GM10248 (cell line): Measurements from ENCODE around the gene KLHDC2.
"Not testable (repeated sequence)": the region's sequence is repeated elsewhere in the genome, so short reads cannot be mapped to it uniquely, and the experiment has no call there.

Experiments
- CTCF ChIA-PET: fragments of 300-600 bp; sonication (Branson Sonifier 250); formaldehyde crosslinking; extraction: SDS; loops from one replicate; lab custom pipeline; 2021; ENCODE audit warnings: antibody characterized with exemption; lab: Yijun Ruan, JAX
- POLR2A ChIA-PET: fragments of 350-650 bp; sonication (Branson Sonifier 250); formaldehyde crosslinking; extraction: SDS; loops from one replicate; lab custom pipeline; 2020; ENCODE audit warnings: antibody characterized with exemption; lab: Yijun Ruan, JAX
- DNase-seq: peaks from one replicate; pipeline ENCODE4 v3.0.0; 2012; ENCODE audit errors: extremely low spot score
- TF ChIP-seq, protein P1 (sequence below): IDR thresholded peaks from 2 replicates; pipeline ENCODE4 v1.5.1; 2012; ENCODE audit warnings: mild to moderate bottlenecking, low read depth; ENCODE audit errors: extremely low read depth, missing control alignments, control extremely low read depth

KLHDC2 gene

DNA sequence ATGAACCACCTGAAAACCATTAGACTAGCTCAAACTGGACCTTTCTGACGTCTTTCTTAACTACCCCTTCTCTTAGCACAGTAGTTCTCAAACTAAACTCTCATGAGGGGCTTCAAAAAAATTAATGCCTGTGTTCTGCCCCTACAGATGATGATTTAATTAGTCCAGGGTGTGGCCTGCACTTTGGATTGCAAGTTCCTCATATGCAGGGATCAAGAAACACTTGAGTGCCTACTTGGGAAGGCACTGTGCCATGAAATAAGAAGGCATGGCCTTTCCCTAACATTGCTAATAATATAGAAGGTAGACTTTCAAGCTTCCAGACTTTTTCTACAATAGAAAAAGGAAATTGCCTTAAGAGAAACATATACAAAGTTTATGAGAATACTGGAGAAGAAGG is 22.8 kb upstream of the KLHDC2 start:
- POLR2A ChIA-PET = no interaction called here
- no peak for DNase-seq
- TF ChIP-seq, protein P1, sequence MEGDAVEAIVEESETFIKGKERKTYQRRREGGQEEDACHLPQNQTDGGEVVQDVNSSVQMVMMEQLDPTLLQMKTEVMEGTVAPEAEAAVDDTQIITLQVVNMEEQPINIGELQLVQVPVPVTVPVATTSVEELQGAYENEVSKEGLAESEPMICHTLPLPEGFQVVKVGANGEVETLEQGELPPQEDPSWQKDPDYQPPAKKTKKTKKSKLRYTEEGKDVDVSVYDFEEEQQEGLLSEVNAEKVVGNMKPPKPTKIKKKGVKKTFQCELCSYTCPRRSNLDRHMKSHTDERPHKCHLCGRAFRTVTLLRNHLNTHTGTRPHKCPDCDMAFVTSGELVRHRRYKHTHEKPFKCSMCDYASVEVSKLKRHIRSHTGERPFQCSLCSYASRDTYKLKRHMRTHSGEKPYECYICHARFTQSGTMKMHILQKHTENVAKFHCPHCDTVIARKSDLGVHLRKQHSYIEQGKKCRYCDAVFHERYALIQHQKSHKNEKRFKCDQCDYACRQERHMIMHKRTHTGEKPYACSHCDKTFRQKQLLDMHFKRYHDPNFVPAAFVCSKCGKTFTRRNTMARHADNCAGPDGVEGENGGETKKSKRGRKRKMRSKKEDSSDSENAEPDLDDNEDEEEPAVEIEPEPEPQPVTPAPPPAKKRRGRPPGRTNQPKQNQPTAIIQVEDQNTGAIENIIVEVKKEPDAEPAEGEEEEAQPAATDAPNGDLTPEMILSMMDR = no peak
- CTCF ChIA-PET = interaction anchor here (1.5 kb wide), 1 partner anchor 158 kb away, joined by 3 read pairs; no protein-coding TSS in a partner anchor

DNA sequence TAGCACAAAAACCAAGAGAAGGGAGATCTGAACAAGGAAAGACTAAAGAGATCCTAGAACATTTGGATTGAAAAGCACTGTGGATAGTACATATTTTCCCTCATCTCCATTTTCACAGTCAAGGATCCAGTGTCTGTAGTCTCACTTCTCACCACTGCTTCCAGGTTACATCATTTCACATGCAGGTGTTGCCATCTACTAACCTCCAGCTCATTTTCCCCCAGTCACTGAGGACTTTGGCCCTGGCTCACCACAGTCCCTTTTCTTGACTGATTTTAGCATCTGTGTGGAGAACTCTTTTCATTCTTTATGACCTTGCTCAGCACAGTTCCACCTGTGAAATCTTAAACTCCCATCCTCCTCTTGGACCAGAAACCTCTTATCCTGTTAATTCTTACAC is 21.5 kb upstream of the KLHDC2 start:
- DNase-seq, POLR2A ChIA-PET: not testable (repeated sequence)
- CTCF ChIA-PET = interaction anchor here (1.5 kb wide), 1 partner anchor 159 kb away, joined by 3 read pairs; no protein-coding TSS in a partner anchor

DNA sequence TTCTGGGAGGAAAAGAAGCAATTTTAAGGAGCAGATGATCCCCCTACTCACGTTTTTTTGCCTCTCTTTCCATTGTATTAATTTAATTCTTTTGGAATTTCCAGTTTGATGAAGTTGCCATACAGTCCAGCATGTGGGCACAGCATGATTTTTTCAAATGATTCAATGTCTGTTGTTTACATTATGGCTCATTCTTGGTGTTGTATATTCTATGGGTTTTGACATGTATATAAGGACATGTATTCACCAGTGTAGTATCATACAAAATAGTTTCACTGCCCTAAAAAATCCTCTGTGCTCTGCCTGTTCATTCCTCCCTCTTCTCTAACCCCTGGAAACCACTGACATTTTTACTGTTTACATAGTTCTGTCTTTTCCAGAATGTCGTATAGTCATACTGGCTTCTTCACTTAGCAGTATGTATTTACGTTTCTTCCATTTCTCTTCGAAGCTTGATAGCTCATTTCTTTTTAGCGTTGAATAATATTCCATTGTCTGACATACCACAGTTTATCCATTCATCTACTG is 13.3 kb upstream of the KLHDC2 start:
- TF ChIP-seq, protein P1 = no peak
- no peak for DNase-seq
- ChIA-PET CTCF (no interaction called here), POLR2A (no interaction called here)

DNA sequence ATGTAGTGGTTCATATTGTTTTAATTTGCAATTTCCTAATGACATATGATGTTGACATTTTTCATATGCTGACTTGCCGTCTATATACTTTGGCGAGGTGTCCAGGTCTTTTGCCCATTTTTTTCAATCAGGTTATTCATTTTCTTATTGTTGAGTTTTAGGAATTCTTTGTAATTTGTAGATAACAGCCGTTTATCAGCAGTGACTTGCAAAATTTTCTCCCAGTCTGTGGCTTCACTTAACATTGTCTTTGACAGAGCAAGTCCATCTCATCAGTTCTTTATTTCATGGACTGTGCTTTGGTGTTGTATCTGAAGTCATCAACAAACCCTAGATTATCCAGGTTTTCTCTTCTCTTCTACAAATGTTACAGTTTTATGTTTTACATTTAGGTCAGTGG is 12.6 kb upstream of the KLHDC2 start:
- ChIA-PET CTCF (no interaction called here), POLR2A (no interaction called here)
- no peak for DNase-seq
- TF ChIP-seq, protein P1 = no peak

DNA sequence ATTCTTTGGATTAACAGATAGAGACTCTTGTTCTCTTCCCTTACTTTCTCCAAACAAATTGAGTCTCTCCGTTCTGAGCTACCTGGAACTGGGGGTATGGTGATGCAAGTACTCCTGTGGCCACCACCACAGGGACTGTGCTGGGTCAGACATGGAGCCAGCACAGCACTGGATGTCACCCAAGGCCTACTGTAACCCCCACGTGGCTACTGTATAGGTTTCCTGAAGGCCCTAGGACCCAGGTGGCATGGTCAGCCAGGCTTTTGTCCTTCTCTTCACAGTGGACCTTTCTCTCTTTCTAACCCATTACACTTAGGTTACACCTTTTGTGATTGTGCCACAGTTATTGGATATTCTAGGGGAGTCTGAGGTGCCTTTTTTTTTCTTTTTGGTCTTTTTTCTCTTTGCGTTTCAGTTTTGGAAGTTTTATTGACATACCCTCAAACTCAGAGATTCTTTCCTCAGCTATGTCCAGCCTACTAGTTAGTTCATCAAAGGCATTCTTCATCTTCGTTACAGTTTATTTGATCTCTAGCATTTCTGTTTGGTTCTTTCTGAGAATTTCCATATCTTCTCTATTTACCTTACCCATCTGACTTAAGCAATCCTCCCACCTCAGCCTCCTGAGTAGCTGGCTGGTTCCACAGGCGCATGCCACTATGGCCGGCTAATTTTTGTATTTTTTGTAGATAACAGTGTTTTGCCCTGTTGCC is 6.0 kb upstream of the KLHDC2 start:
- TF ChIP-seq, protein P1 = no peak
- DNase-seq = no peak
- ChIA-PET CTCF (no interaction called here), POLR2A (no interaction called here)

DNA sequence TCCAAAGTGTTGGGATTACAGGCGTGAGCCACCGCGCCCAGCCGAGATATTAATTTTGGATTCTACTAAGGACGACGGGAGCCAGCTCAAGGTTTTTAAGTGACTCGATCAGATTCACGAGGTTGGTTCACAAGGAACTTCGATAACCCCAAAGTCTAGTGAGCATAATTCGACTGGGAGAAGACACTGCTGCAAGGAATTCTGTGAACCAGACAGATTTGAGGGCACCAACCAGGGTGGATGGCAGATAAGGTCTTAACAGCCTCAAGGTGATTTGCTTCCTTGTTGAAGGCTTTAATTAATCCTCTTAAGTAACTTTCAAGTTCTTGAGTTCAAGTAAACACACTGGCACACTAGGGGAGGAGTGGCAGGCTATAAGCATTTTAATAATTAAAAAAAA is 1.1 kb upstream of the KLHDC2 start:
- CTCF ChIA-PET = interaction anchor here (1.0 to 3.9 kb wide), 8 partner anchors 9 to 546 kb away, joined by 3 to 14 read pairs (median 4); partner anchors contain the start of gene DNAAF2
- POLR2A ChIA-PET = interaction anchor here (0.5 to 3.2 kb wide), 5 partner anchors 36 to 1108 kb away, joined by 3 to 9 read pairs (median 5); partner anchors contain the start of genes DNAAF2 and VCPKMT
- TF ChIP-seq, protein P1 = no peak
- no peak for DNase-seq

DNA sequence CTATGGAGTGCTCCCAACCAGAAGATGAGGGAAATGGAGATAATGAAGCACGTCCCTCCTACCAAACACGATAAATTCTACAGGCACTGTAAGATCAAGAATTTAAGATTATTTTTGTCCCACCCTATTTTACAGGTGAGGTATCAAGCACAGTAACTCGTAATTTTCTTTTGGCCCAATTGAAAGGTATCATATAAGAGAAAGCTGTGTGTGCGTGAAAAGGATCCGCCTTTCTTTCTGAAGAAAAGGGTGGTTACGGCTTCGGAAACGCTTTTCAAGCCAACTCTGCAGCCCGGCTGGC is 733 bp upstream of the KLHDC2 start:
- ChIA-PET CTCF (interaction anchor here (1.0 to 3.9 kb wide), 9 partner anchors 9 to 546 kb away, joined by 3 to 14 read pairs (median 4); partner anchors contain the start of gene DNAAF2), POLR2A (interaction anchor here (0.5 to 3.2 kb wide), 7 partner anchors 36 to 1108 kb away, joined by 3 to 9 read pairs (median 4); partner anchors contain the start of genes DNAAF2, POLE2 and VCPKMT)
- TF ChIP-seq, protein P1 = no peak
- DNase-seq = no peak
